NOMO-1 (cell line): ENCODE measurements around the gene GPA33.

Experiments
- DNase-seq, 2 experiments: peaks; one replicate each; lab custom pipeline; 2025; ENCODE audit not compliant: unreplicated experiment in 2 of 2; lab: John Stamatoyannopoulos, UW

GPA33 gene

GRCh38 chr1:167118188-167118587 is 28.0 kb upstream of the GPA33 start:
- DNase-seq = no peak

GRCh38 chr1:167117225-167117624 is 27.0 kb upstream of the GPA33 start:
- no peak for DNase-seq

- no peak for DNase-seq
These were observed 26.0 kb upstream of the GPA33 start for GRCh38 chr1:167116174-167116573.

GRCh38 chr1:167115655-167116054 is 25.5 kb upstream of the GPA33 start:
- no peak for DNase-seq

- peak in 1 of 2 experiments; percentile 17 for DNase-seq
These were observed 24.5 kb upstream of the GPA33 start for GRCh38 chr1:167114725-167115124.

- DNase-seq = no peak
These were observed 21.9 kb upstream of the GPA33 start for GRCh38 chr1:167111868-167112709.

- DNase-seq = no peak
These were observed 20.4 kb upstream of the GPA33 start for GRCh38 chr1:167110586-167110985.

GRCh38 chr1:167109125-167109524 is 18.9 kb upstream of the GPA33 start:
- DNase-seq = peak in 1 of 2 experiments; percentile 5

- no peak for DNase-seq
These were observed 17.3 kb upstream of the GPA33 start for GRCh38 chr1:167107456-167107855.

GRCh38 chr1:167106119-167106461 is 15.9 kb upstream of the GPA33 start:
- DNase-seq = no peak

GRCh38 chr1:167105271-167106118 is 15.3 kb upstream of the GPA33 start:
- DNase-seq = peak; percentile 68 to 71

- no peak for DNase-seq
These were observed 14.1 kb upstream of the GPA33 start for GRCh38 chr1:167104256-167104633.

- DNase-seq = no peak
These were observed 12.9 kb upstream of the GPA33 start for GRCh38 chr1:167102906-167103573.

GRCh38 chr1:167101754-167102153 is 11.6 kb upstream of the GPA33 start:
- DNase-seq = no peak

- DNase-seq = no peak
These were observed 10.6 kb upstream of the GPA33 start for GRCh38 chr1:167100730-167101129.

- no peak for DNase-seq
These were observed 9.7 kb upstream of the GPA33 start for GRCh38 chr1:167099851-167100250.

GRCh38 chr1:167095368-167095767 is 5.2 kb upstream of the GPA33 start:
- DNase-seq = no peak

GRCh38 chr1:167094690-167095089 is 4.5 kb upstream of the GPA33 start:
- no peak for DNase-seq

GRCh38 chr1:167093846-167094516 is 3.8 kb upstream of the GPA33 start, which contains the start of gene STYXL2:
Gene STYXL2, plus strand, starts transcription at chr1:167094075. Its CDS starts 775 bp downstream, at chr1:167094850.
- no peak for DNase-seq

- DNase-seq = no peak
These were observed 2.5 kb upstream of the GPA33 start for GRCh38 chr1:167092653-167093052.

- no peak for DNase-seq
These were observed 251 bp downstream of the GPA33 start for GRCh38 chr1:167089939-167090313.
